GM18520 (cell line): ENCODE results near the gene SLC12A5.
"Not testable (repeated sequence)": the region's sequence is repeated elsewhere in the genome, so short reads cannot be mapped to it uniquely, and the experiment has no call there.

Source experiments
- ATAC-seq: cut with Tn5 transposase; IDR thresholded peaks from one replicate; pipeline ENCODE4 v1.9.1; 2021; ENCODE audit not compliant: unreplicated experiment

The SLC12A5 gene

GRCh38 chr20:46028772-46029371 lies at the start of gene SLC12A5:
SLC12A5 (plus strand) TSS chr20:46029215; CDS start chr20:46029345, 130 bp downstream.
- ATAC-seq = no peak

GRCh38 chr20:45981261-45981660 lies 47.8 kb upstream of the SLC12A5 start:
- no peak for ATAC-seq

- no peak for ATAC-seq
These were observed 45.7 kb upstream of the SLC12A5 start for GRCh38 chr20:45983279-45983743.

GRCh38 chr20:45985573-45985972 lies 43.4 kb upstream of the SLC12A5 start:
- no peak for ATAC-seq

- ATAC-seq = no peak
These were observed 41.8 kb upstream of the SLC12A5 start for GRCh38 chr20:45987108-45987780.

GRCh38 chr20:45988830-45989229 lies 40.2 kb upstream of the SLC12A5 start:
- not testable (repeated sequence) for ATAC-seq

- no peak for ATAC-seq
These were observed 37.4 kb upstream of the SLC12A5 start for GRCh38 chr20:45991616-45992015.

- ATAC-seq = no peak
These were observed 35.6 kb upstream of the SLC12A5 start for GRCh38 chr20:45993197-45993951.

GRCh38 chr20:45994761-45995493 lies 34.1 kb upstream of the SLC12A5 start:
- no peak for ATAC-seq

- not testable (repeated sequence) for ATAC-seq
These were observed 33.4 kb upstream of the SLC12A5 start for GRCh38 chr20:45995495-45996097.

GRCh38 chr20:45997187-45997586 lies 31.8 kb upstream of the SLC12A5 start:
- no peak for ATAC-seq

GRCh38 chr20:45998337-45998736 lies 30.7 kb upstream of the SLC12A5 start:
- ATAC-seq = no peak

GRCh38 chr20:45998761-45999160 lies 30.3 kb upstream of the SLC12A5 start:
- no peak for ATAC-seq

- no peak for ATAC-seq
These were observed 29.3 kb upstream of the SLC12A5 start for GRCh38 chr20:45999557-46000261.

GRCh38 chr20:46000262-46000996 lies 28.6 kb upstream of the SLC12A5 start:
- ATAC-seq = no peak

- ATAC-seq = no peak
These were observed 27.5 kb upstream of the SLC12A5 start for GRCh38 chr20:46001498-46001897.

GRCh38 chr20:46002008-46002407 lies 27.0 kb upstream of the SLC12A5 start:
- ATAC-seq = no peak

GRCh38 chr20:46004187-46004586 lies 24.8 kb upstream of the SLC12A5 start:
- no peak for ATAC-seq

GRCh38 chr20:46004889-46005473 lies 24.0 kb upstream of the SLC12A5 start:
- ATAC-seq = no peak
